ENCODE data around the gene TINAGL1.

TINAGL1 gene, protein sequence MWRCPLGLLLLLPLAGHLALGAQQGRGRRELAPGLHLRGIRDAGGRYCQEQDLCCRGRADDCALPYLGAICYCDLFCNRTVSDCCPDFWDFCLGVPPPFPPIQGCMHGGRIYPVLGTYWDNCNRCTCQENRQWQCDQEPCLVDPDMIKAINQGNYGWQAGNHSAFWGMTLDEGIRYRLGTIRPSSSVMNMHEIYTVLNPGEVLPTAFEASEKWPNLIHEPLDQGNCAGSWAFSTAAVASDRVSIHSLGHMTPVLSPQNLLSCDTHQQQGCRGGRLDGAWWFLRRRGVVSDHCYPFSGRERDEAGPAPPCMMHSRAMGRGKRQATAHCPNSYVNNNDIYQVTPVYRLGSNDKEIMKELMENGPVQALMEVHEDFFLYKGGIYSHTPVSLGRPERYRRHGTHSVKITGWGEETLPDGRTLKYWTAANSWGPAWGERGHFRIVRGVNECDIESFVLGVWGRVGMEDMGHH

DNA sequence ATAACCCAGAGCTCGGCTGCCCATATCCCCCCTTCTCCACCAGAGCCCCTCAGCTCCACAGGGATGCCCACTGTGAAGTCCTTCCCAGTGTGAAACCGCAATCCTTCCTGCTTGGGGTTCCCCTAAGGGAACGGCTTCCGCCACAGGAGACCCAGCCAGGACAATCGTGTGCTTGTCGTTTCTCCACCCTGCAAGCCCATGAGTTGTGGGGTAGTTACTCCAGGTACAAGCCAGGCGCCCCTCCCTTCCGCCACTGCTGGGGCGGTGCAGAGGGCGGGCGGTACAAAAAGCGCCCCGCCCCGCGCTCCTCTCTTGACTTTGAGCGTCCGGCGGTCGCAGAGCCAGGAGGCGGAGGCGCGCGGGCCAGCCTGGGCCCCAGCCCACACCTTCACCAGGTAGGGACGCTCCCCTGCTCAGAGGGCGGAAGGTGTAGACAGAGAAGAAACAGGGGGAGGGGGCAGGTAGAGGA, at the start of gene TINAGL1:
TSS of gene TINAGL1 (plus strand) at position 315 of the 469 bp plus-strand sequence. CDS start 634 bp downstream, outside the sequence.
- FAIRE-seq = no peak

DNA sequence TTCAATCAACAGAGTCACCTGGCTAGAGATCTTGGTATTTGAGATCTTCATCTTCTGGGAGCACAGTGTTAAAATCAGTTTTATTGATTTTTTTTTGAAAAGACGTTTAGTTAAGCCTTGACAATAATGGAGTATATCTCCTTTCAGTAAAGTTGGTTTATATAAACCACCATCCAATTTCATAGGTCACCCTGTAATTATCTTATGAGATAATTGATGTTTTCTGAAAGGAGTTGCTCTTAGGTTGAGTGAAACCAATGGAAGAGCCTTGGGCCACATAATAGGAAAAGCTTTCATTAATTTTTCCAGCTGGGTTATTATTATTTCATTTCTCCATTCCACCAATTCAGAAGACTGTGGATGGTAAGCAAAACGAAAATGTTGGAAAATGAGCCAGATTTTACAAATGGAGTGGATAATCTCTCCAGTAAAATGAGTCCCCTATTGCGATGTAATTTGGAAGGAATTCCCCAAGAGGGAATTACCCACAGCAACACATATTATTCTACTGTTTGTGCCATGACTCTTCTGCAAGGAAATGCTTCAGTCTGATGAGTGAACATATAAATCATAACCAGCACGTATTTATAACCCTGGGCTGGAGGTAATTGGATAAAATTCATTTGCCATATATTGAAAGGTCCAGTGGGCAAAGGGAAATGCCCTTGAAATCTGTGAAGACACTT, 46.2 kb upstream of the TINAGL1 start:
- FAIRE-seq = no peak

DNA sequence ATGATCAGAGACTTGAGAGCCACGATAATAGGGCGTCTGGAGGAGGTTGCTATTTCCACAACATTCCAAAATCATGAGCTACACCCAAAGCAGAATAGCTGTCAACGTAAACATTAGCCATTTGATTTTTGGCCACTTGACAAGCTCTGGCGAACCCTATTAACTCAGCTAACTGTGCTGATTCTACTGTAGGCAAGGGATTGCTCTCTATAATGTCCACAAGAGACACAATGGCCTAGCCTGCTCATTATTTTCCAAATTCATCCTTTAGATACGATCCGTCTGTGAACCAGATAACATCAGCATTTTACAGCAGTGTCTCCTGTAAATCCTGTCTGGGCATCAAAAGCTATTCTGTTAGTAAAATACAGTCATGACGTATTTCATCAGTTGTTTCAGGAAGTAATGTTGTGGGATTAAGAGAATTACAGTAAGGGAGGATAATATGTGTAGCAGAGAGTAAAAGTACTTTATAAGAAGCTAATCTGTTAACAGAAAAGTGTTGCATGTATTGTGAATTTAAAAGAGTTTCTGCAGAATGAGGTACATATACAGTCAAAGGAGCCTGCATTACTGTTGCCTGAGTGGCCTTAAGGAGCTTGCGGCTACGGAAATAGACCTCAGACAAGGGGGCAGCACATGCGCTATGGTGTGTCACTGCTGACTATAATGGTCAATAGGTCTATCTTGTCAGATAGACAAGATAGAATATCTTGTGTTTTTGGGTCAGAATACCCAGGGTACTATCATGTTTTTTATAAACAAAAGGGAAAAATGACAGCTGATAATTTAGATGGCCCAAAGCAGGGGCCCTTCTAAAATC, 44.9 kb upstream of the TINAGL1 start:
- no peak for FAIRE-seq

DNA sequence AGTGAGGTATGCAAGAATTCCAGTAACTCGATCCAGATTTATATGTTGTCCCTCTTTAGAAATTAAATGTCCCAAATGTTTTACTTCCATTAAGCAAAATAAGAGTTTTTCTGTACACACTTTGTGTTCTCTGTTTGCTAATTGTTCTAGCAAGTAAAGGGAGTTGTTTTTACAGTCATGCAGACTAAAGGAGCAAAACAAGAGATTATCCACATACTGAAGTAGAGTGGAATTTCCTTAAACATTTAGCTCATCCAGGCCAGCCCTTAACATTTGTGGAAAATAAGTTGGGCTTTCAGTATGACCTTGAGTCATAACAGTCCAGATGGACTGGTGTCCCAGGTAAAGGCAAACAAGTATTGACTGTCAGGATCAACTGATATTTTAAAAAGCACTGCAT, 44.1 kb upstream of the TINAGL1 start:
- FAIRE-seq = no peak

DNA sequence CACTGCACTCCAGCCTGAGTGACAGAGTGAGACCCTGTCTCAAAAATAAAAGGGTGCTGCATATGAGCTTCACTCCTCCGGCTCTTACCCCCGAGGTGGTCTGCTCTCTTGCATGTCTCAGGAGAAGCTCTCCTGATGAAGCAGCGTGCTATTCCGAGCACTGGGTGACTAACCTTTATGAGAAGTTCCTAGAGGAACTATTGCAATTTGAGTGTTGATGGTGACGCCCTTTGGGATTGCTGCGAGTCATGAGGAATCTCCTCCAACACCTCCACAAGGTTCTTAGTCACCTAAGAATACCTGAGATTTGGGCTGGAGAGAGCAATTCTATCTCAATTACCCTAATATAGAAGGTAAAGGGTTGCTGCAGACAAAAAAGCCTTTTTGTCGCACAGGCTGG, 40.8 kb upstream of the TINAGL1 start:
- no peak for FAIRE-seq

DNA sequence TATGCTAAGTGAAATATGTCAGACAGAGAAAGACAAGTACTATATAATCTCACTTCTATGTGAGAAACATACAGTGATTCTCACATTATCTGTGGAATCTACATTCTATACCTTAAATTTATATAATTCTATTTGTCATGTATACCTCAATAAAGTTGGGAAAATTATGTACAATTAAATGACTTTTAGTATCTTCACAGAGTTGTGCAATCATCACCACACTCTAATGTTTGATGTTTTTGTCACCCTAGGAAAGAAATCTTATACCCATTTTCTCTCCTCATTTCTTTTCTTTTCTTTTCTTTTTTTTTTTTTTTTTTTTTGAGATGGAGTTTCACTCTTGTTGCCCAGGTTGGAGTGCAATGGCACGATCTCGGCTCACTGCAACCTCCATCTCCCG, 37.0 kb upstream of the TINAGL1 start:
- no peak for FAIRE-seq

DNA sequence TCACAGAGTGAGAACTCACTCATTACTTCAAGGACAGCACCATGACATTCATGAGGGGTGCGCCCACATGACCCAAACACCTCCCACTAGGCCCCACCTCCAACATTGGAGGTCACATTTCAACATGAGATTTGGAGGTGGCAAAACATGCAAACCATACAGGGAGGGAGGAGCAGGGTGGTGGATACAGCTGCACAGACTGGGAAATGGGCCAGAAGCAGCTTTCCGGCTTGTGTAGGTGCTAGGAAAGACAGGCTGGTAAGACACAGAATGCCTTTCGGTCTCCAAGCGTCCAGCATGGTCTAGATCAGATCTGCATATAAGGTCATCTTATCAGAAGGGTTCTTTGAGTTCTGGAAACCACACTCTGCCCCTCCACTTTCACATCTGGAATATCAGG, 35.1 kb upstream of the TINAGL1 start:
- FAIRE-seq = no peak

DNA sequence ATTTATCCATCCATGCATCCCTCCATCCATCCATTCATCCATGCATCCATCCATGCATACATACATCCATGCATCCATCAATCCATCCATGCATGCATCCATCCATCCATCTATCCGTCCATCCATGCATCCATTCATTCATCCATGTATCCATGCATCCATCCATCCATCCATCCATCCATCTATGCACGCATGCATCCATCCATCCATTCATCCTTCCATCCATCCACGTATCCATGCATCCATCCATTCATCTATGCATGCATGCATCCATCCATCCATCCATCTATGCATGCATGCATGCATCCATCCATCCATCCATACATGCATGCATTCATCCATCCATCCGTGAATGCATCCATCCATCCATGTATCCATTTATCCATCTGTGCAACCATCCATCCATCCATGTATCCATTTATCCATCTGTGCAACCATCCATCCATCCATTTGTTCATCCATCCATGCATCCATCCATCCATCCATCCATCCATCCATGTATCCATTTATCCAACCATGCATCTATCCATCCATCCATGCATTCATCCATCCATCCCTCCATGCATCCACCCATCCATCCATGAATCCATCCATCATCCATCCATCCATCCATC, 30.3 kb upstream of the TINAGL1 start:
- no peak for FAIRE-seq

DNA sequence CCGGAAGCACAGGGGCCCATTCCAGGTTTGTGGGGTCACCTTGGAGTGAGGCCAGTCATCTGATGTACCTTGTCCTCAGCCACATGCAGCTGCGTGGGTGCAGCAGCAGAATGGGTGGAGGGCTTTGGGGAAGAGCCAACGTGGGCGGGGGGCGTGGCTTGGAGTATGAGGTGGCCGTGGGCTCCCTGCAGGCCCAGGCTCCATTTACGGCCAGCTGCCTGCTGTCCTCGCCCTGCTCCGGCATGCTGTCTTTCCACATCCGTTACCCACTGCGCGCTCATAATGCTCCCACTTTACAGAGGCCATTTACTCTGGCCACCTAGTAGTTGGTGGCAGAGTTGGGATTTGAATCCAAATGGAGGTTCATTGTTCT, 27.8 kb upstream of the TINAGL1 start:
- FAIRE-seq = no peak

DNA sequence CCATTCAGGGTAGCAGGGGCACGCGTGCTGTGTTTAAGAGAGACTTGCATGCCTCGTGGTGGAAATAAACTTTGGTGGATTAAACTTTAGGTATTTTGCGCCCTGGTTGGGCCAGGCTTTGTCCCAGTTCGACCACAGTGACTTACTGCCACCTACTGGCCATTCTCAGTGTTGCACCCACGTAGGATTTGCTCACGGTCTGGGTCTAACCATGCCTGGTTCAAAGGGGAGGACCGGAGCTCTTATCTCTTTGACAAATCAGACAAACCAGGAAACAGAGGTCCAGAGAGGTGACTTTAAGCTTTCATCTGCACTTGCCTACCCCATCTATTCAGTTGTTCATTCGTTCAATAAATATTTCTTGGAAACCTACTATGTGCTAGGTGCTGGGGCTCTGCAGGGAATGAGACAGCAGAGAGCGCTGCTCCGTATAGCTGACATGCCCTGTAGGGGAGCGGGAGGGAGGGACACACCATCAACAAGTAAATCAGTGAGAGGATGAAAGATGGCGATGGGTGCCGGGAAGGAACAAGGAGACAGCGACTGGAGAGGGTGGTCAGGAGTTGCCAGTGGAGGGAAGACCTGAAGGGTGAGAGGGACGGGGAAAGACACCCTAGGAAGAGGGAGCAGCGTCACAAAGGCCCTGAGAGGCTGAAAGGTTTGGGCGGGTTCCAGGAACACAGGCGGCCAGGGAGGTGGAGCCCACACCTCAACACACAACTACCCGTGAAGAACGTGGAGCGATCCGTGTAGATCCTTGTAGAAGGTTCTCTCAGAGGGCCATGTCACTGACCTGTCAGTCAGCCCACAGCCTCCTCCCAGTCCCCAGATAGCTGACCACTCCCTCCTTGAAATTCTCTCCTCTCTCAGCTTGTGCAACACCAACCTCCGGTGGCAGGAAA, 27.2 kb upstream of the TINAGL1 start:
- peak; percentile 40 for FAIRE-seq

DNA sequence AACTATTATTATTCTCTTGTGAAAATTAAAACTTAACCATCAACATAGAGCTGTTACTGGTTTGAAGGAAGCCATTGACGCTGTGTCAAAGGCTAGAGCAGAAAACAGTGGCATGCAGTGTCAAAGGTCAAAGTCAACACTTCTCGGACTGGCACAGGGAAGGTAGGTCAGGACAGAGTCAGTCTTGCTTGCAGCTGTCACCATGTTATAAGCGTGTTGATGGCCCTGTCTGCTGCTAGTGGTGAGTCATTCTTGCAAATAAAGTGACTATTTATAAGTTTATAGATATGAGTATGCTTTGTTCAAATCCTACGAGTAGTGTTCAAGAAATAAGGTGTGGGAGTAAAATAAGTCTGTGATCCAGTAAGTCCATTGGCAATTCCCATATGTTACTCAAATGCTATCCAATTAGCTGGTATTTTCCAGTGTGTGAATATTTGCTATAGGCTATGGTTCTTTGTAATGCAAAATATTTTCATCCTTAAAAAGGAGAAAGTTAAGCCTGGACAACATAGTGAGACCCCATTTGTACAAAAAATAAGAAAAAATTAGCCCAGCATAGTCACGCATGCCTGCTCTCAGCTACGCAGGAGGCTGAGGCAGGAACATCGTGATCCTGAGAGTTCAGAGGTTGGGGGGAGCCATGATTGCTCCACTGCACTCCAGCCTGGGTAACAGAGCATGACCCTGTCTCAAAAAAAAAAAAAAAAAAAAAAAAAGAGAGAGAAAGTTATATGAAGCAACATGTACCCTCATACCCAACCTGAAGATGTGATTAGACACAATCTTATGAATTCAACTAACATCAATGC, 26.3 kb upstream of the TINAGL1 start:
- FAIRE-seq = no peak

DNA sequence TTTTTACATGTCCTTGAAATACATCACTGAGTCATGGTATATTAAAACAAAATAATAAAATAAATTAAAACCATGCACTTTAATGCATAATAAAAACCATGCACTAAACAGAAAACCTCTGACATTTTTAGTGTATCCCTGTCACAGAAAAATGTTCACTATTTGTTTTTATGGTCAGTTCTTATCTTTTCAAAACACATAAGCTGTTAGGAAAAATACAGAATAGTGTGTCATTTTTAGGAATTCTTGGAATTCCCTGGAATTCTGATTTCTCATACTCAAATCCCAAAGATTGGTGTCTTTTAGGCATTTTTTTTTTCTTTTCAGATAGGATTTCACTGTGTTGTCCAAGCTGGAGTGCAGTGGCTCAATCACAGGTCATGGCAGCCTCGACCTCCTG, 25.1 kb upstream of the TINAGL1 start:
- no peak for FAIRE-seq

DNA sequence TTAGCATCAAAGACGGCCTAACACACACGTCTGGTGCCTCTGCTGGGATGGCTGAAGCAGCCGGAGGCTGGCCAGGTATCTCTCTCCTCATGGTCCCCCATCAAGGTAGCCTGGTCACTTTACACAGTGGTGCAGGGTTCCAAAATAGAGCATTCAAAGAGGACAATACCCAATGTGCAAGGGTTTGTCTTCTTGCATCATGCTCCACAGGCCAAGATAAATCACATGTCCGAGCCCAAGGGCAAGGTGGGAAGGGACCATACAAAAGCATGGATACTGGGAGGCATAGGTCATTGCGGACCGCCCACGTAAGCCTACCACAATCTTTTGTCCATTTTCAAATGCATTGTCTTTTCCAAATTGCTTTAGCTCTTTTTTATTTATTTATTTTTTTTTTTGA, 23.8 kb upstream of the TINAGL1 start:
- no peak for FAIRE-seq

DNA sequence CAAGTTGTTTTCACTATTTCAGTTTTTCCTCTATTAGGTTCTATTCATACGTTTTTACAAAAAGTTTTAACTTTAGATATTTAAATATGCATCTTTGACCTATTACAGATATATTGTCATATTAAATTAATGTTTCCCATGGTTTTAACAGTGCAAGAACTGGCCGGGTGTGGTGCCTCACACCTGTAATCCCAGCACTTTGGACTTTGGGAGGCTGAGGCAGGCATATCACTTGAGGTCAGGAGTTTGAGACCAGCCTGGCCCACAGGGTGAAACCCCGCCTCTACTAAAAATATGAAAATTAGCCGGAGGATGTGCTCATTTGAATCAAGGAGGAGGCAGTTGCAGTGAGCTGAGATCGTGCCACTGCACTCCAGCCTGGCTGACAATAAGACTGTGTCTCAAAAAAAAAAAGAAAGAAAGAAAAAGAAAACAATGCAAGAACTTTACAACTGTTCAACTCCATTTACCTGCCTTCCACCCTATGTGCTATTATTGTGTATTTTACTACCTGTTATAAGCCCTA, 19.8 kb upstream of the TINAGL1 start:
- no peak for FAIRE-seq

DNA sequence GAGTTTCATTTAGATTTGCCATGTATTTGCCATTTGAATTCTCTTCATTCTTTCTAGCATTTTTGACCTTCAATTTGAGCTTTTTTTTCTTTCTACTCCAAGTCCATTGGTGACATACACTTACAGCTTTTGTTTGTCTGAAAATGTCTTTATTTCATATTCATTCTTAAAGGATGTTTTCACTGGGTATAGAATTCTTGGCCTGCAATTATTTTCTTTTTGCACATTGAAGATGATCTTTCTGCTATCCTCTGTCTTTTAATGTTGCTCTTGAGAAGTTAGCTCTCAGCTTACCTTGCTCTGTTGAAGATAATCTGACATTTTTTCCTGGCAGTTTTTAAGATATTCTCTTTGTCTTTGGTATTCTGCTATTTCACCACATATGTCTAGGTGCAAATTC, 16.6 kb upstream of the TINAGL1 start:
- FAIRE-seq = no peak

DNA sequence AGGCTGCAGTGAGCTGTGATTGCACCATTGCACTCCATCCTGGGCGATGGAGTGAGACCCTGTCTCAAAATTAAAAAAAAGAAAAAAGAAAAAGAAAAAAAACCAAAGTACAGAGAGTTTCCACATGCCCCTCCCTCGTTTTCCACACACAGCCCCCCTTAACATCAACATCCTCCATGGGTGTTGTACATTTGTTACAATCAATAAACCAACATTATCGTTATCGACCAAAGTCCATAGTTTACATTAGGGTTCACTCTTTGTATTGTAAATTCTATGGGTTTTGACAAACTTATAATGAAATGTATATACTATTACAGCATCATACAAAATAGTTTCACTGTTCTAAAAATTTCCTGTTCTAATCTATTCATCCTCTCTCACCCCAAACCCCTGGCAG, 15.9 kb upstream of the TINAGL1 start:
- FAIRE-seq = no peak

DNA sequence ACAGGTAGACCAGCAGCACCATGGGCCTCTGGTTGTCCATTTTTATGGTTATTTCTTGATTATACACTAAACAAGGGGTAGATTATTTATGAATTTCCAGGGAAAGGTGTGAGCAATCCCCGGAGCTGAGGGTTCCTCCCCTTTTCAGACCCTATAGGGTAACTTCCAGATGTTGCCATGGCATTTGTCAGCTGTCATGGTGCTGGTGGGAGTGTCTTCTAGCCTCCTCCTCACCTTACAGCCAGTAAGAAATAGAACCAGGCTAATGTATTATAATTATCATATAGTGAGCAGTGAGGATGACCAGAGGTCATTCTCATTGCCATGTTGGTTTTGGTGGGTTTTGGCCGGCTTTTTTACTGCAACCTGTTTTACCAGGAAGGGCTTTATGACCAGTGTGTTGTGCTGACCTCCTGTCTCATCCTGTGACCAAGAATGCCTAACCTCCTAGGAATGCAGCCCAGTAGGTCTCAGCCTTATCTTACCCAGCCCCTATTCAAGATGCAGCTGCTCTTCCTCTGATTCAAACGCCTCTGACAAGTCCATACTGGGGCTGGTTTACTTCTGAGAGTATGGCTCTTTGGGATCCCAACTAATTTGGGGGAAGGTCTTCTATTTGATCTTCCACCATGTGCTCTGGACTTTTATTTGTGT, 13.5 kb upstream of the TINAGL1 start:
- no peak for FAIRE-seq

DNA sequence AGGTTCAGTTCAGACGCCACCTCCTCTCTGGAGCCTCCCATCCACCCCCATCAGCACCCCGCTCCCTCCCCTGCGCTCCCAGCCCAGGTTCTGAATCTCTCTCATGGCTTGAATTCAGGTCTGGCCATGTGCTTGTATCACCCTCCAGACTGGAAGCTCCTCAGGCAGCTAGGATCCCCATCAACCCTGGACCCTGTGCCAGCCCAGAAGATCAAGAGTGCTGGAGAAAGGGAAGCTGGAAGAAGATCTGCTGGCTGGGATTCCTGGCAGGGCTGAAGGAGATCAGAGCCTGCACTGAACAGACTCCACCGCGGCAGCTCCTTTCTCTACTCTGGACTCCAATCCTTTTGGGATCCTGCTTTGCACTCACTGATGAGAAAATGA, 11.7 kb upstream of the TINAGL1 start:
- FAIRE-seq = no peak

DNA sequence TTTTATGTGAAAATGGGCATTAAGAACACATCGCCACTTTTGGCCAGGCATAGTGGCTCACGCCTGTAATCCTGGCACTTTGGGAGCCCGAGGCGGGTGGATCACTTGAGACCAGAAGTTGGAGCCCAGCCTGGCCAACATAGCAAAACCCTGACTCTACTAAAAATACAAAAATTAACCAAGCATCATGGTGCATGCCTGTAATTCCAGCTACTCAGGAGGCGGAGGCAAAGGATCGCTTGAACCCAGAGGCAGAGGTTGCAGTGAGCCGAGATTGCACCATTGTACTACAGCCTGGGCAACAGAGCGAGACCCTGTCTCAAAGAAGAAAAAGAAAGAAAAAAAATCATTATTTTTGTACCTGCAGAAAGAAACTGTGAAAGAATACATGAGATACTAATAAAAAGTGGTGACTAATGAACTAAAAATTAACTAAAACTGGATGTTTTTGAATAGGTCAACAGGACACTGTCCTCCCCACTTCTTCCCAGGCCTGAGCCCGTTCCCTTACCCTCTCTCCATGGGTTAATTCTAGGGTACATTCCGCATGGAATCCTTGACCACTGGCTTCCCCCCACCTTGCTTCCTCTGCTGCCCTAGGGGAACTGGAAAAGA, 8.3 kb upstream of the TINAGL1 start:
- no peak for FAIRE-seq
